ENCODE data around the gene NISCH. TPM values are rescaled to one million over a fixed set of nuclear protein-coding genes. Genes with fewer than 3 reads are reported as not detected.

Gene NISCH
- total and polyA plus RNA-seq, 2 of the 8 experiments (the other 6 are each of a cell fraction or from before 2014, with no cell fraction given), result 71.2 to 71.9 TPM

- no peak overlapping the region for H2BK20ac ChIP-seq (ENCODE audit: low read length)
- no peak overlapping the region for H4K91ac ChIP-seq (replicated peaks; ENCODE audit: insufficient read length, low read length)
- no peak overlapping the region for H4K5ac ChIP-seq (ENCODE audit: insufficient read length, low read depth, low read length)
- WGBS, 2 experiments (ENCODE audit: extremely low coverage in 1 of 2, insufficient coverage in 1 of 2, insufficient read length in 1 of 2, insufficient replicate concordance in 2 of 2, low coverage in 1 of 2, low lambda C conversion rate in 2 of 2, missing lambda C conversion rate in 1 of 2), result 90% methylated on average over 11 of the region's 14 CpGs; no CpG with 5 or more reads in 1 of the 2 experiments
- 0 out of 2 replicates have a peak, but pooled peaks cover under 1% of the 10 kb centered on the region for H3K79me1 ChIP-seq (ENCODE audit: low read depth, low read length)
- H3K23ac ChIP-seq (ENCODE audit: insufficient read length), result no peak overlapping the region
- no peak overlapping the region; a peak in 1 of 7 replicates for H3K9ac ChIP-seq (replicated peaks in 1 of 4; ENCODE audit: extremely low read depth in 1 of 4, low read depth in 3 of 4, low read length in 3 of 4)
- H2BK12ac ChIP-seq (ENCODE audit: low read depth, low read length), result no peak overlapping the region
- peaks cover 0 to 6% (median 4%) of the 10 kb centered on the region in 4 experiments; a peak in 5 of 7 replicates for H3K4me1 ChIP-seq (replicated peaks in 1 of 4; ENCODE audit: control insufficient read depth in 3 of 4, insufficient read depth in 4 of 4, low read length in 3 of 4)
- peaks cover 0 to 8% (median 3%) of the 10 kb centered on the region in 4 experiments; a peak in 5 of 7 replicates for H3K27me3 ChIP-seq (replicated peaks in 1 of 4; ENCODE audit: control insufficient read depth in 3 of 4, extremely low read depth in 1 of 4, insufficient read depth in 3 of 4, low read length in 3 of 4)
- no peaks in the 10 kb centered on the region; the same call in 1 of the 2 replicates for H3K23me2 ChIP-seq (ENCODE audit: low read depth, low read length)
- no peak overlapping the region for H3K56ac ChIP-seq (replicated peaks; ENCODE audit: insufficient read length, low read depth, low read length)
- no peak overlapping the region for H3K4ac ChIP-seq (replicated peaks; ENCODE audit: insufficient read length, low read depth, low read length)
- peaks cover 3 to 28% of the 10 kb centered on the region in 2 experiments for H4K20me1 ChIP-seq (replicated peaks in 1 of 2; ENCODE audit: control insufficient read depth in 1 of 2, insufficient read depth in 2 of 2, low read length in 2 of 2)
- H3K18ac ChIP-seq (ENCODE audit: extremely low read depth, low read length), result no peak overlapping the region
- ChIA-PET CTCF (ENCODE audit: partially characterized antibody) (no interaction called here), POLR2A (ENCODE audit: partially characterized antibody) (interaction anchor here (0.7 to 3.5 kb wide), 7 partner anchors 10 to 57 kb away, joined by 3 to 16 read pairs (median 5); partner anchors contain the start of genes STAB1 and UQCC5)
- no peak overlapping the region for H2BK15ac ChIP-seq (ENCODE audit: low read length)
- H3K9me3 ChIP-seq (ENCODE audit: insufficient read depth in 2 of 2, low read depth in 1 of 2, low read length in 1 of 2), result no peaks in the 10 kb centered on the region
- H3K4me2 ChIP-seq (ENCODE audit: insufficient read depth in 1 of 2, low read depth in 2 of 2, low read length in 2 of 2), result no peak overlapping the region
- no peak overlapping the region for H3K14ac ChIP-seq (ENCODE audit: insufficient read length)
- no peak overlapping the region for H3K4me3 ChIP-seq (ENCODE audit: extremely low read depth in 1 of 4, insufficient read depth in 2 of 4, low read depth in 3 of 4, low read length in 4 of 4)
- H3K79me2 ChIP-seq (ENCODE audit: control insufficient read depth in 1 of 2, insufficient read depth in 2 of 2, low read length in 2 of 2), result no peaks in the 10 kb centered on the region
- H3K36me3 ChIP-seq (ENCODE audit: control insufficient read depth in 2 of 4, insufficient read depth in 4 of 4, low read length in 3 of 4), result peaks cover 16 to 47% (median 27%) of the 10 kb centered on the region in 4 experiments
- no peak overlapping the region for H2BK120ac ChIP-seq (replicated peaks; ENCODE audit: low read depth, low read length)
- H2BK5ac ChIP-seq (ENCODE audit: low read depth, low read length), result no peak overlapping the region; the same call in 1 of the 2 replicates
- H3K27ac ChIP-seq (ENCODE audit: low read depth, low read length), result no peak overlapping the region
- no peak overlapping the region for H4K8ac ChIP-seq (ENCODE audit: extremely low read depth, insufficient read depth, low read length)
- H2AFZ ChIP-seq (ENCODE audit: low read length), result no peak overlapping the region
- DNase-seq (ENCODE audit: low read depth in 1 of 2, low spot score in 2 of 2), result no peak
- FAIRE-seq, result no peak
- no peak overlapping the region for H2AK5ac ChIP-seq (ENCODE audit: low read depth, low read length)
- TF ChIP-seq SIN3A (conservative IDR thresholded peaks at IDR 0.05 in 1 of 2, IDR thresholded peaks at IDR 0.05 in 1 of 2; ENCODE audit: low read depth in 1 of 2, low read length in 2 of 2) (no peak), RNF2 (IDR thresholded peaks at IDR 0.05; ENCODE audit: borderline replicate concordance, low read depth, low read length, missing control alignments, poor library complexity, severe bottlenecking) (no peak), JUN (IDR thresholded peaks at IDR 0.05; ENCODE audit: low read depth, low read length) (no peak), EZH2 (IDR thresholded peaks at IDR 0.05; ENCODE audit: low read depth, low read length, severe bottlenecking) (no peak), TEAD4 (IDR thresholded peaks at IDR 0.05; ENCODE audit: low read depth, low read length) (no peak), GABPA (IDR thresholded peaks at IDR 0.05; ENCODE audit: borderline replicate concordance, insufficient read depth, low read length) (no peak), KDM5A (IDR thresholded peaks at IDR 0.05; ENCODE audit: low read length) (no peak), E2F6 (IDR thresholded peaks at IDR 0.05) (no peak), RFX5 (IDR thresholded peaks at IDR 0.05; ENCODE audit: borderline replicate concordance, low read depth, low read length) (no peak), SP2 (IDR thresholded peaks at IDR 0.05; ENCODE audit: low read length) (no peak), CEBPB (IDR thresholded peaks at IDR 0.05; ENCODE audit: low read depth, low read length) (no peak), YY1 (IDR thresholded peaks at IDR 0.05; ENCODE audit: low read depth, low read length) (no peak)
Observed at GRCh38 chr3:52522651-52523251, 67.3 kb downstream of the NISCH start.

All from H1 (cell line).